NCI-H526 treated with DMSO at 0.1 percent for 48 hours (cell line): ENCODE data around the gene TBATA.
"Not testable (repeated sequence)": the region's sequence is repeated elsewhere in the genome, so short reads cannot be mapped to it uniquely, and the experiment has no call there.

Experiments used
- DNase-seq: peaks from one replicate; lab custom pipeline; 2025; lab: John Stamatoyannopoulos, UW

Gene TBATA

DNA sequence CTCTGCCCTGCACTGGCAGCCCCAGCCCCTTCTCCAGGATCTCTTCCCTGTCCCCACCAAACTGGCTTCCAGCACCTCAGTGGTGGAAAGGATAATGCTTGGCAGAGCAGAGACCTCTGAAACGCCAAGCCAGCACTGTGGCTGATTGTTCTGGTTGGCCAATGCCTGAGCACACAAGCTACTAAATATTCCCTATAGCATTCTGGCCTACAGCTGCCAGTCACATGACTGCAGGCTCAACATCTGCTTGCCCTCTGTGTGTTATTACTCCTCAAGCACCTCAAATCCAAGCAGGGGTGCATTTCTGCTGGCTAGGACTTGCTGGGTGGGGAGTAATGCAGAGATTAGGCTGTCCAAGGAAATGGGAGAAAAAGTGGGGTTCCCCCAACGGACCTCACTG, 6.1 kb downstream of the TBATA start:
- DNase-seq = no peak

GRCh38 chr10:70778267-70778924, 6.8 kb downstream of the TBATA start:
- no peak for DNase-seq

GRCh38 chr10:70777063-70777875, 7.9 kb downstream of the TBATA start:
- DNase-seq = no peak

GRCh38 chr10:70776455-70777005, 8.6 kb downstream of the TBATA start:
- DNase-seq = no peak

GRCh38 chr10:70775679-70776454, 9.3 kb downstream of the TBATA start:
- no peak for DNase-seq

- no peak for DNase-seq
Measured at GRCh38 chr10:70774810-70775678, 10.1 kb downstream of the TBATA start.

DNA sequence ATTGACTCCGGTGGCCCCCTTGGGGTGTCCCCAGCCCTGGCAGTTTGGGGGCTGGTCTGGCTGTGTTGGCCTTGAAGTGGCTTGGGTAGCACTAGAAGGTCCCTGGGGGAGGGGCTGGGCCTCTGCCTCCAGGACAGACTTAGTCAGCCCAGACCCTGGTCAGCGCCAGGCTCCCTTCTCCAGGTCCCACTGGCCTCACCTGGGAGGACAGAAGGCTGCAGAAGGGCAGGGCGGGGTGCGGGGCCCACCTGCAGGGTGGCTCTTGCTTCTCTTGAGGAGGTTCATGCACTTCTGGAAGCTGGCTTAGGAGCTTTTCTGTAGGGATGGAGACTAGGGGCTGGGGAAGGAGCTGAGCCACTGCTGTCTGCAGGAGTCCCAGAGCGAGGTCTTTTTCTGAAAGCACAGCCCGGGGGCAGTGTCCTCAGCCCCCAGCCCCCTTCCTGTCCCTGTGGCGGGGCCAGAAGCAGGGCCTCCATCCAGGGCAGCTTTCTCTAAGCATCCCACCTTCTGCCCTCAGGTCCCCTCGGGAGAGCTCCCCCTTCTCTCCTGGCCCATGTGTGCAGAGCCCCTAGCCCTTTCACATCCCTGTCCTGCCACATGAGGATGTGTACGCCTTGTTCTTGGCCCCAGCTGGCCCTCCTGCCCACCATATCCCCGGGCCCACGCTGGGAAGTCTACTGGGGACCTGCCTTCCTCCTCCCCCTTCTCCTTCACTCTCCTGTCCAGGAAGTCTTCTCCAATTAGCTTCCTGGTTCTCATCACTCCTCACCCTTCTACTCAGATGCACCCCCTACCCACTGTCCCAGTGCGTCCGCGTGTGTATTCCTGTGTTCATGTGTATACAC, 11.0 kb downstream of the TBATA start:
- DNase-seq = no peak

DNA sequence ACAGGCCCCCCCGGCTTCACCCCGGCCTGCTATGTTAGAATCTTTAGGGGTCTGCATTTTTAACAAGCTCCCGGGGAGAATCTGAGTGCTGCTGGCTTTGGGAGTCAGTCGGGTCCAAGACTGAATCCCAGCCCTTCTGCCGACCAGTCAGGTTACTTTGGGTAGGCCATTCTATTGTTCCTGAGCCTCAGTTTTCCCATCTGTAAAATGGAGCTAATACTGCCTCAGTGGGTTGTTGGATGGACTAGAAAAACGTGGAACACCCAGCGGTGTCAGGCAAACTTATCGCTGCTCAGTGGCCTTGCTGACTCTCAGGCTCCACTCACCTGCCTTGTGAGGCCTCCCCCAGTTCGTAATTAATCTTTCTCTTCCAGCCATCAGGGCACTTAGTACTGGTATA, 11.7 kb downstream of the TBATA start:
- DNase-seq = no peak

DNA sequence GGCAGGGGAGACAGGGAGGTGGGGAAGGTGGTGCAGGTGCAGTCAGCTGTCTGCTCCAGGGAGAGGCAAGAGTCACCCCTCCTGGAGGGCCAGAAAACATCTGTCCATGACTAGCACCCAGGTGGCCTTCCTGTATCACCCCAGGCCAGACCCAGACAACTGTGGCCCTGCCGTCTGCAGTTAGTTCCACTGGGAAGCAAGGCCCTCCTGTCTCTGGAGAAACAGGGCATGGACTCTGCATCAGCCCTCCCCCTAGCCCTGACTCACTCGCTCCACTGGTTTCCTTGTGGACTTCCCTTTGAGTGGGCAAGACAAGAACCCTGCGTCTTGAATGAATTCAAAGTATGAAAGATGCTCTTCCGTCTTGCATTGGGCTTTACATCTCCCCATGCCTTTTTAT, 12.6 kb downstream of the TBATA start:
- DNase-seq = no peak

DNA sequence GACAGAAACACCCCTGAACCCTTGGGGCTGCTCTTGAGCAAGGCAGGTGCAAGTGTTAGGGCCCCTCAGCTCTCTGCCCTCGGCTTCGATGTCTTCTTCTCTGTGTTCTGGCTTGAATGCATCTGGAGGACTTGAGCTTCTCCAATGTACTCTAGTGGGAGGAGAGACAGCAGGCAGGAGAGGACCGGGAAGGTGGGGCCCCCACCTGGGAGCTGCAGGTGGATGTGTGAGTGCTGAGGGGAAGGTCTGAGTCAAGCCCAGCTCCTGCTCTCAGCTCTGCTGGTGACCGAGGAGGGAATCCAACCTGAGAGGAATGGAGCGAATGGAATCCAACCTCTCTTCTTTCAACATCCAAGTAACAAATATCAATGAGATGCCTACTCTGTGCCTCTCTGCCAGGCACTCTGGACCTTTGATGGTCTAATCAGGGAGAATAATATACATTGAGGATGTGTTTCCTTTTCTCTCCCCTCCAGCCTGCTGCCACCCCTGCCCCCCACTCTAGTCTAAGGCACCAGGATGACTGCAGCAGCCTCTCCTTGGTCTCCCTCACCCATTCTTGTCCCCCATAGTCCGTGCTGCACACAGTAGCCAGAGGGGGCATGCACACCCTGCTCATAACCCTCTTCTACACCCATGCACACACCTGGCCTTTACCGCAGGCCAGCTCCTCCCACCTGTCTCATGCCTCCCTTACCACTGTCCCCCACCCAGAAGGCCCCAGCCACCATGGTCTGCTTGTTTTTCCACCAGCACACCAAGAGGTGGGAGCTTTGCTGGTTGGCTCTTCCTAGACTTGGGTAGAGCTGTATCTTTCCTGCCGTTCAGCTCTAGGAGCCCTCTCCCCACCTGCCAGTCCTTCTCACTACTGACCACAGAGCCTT, 13.6 kb downstream of the TBATA start:
- DNase-seq = no peak

GRCh38 chr10:70770516-70770915, 14.7 kb downstream of the TBATA start:
- not testable (repeated sequence) for DNase-seq

DNA sequence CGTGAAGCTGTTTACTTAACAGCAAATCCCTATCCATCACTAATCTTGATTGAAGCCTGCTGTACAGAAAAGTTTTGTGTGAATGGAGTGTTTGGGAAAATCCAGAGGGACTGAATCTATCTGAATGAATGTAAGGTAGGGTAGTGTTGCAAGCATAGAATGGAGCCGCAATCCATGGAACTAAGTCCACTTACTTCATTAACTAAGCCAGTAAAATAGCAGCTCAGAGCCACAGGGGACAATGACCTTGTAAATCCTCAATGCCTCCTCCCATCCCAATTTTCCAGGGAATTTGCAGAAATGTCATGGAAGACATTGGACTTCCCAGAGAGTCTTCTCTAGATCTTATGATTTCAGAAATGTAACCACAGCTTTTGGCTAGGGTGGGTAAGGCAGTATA, 15.2 kb downstream of the TBATA start:
- no peak for DNase-seq

DNA sequence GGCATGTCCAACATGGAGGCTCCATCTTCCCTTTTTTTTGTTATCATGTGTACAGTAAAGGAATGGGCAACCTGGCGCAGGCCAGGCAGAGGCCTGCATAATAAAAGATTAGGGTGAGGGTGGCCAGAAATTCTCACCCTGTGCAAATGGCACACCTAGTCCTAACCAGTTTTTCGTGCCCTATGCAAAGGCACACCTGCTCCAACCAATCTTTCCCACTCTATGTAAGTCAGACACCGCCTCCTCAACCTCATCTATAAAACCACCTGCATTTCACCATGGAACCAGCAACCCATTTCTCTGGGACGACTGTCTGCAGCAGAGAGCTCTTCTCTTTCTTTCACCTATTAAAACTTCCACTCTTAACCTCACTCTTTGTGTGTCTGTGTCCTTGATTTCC, 16.1 kb downstream of the TBATA start:
- DNase-seq = no peak

- DNase-seq = not testable (repeated sequence)
Measured at GRCh38 chr10:70768026-70768685, 17.0 kb downstream of the TBATA start.

- no peak for DNase-seq
Measured at GRCh38 chr10:70765794-70766594, 19.2 kb downstream of the TBATA start.

DNA sequence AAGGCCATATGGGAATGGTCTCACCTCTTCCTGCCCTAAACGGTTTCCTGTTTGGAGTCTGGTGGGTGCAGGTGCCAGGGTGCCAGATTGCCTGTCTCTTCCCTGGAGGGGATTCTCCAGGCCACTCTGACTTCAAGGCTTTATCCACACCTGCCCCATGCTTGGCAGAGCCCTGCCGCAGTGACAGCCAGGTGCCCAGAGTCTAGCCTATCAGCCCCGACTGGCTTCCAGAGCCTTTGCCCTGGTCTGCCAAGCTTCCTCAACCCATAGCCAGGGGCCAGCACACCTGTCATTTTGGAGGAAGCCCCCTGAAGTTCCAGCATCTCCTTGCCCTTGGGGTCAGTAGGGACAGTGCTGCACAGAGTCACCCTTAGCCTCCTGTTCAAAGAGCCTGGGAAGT, 21.6 kb downstream of the TBATA start:
- no peak for DNase-seq

DNA sequence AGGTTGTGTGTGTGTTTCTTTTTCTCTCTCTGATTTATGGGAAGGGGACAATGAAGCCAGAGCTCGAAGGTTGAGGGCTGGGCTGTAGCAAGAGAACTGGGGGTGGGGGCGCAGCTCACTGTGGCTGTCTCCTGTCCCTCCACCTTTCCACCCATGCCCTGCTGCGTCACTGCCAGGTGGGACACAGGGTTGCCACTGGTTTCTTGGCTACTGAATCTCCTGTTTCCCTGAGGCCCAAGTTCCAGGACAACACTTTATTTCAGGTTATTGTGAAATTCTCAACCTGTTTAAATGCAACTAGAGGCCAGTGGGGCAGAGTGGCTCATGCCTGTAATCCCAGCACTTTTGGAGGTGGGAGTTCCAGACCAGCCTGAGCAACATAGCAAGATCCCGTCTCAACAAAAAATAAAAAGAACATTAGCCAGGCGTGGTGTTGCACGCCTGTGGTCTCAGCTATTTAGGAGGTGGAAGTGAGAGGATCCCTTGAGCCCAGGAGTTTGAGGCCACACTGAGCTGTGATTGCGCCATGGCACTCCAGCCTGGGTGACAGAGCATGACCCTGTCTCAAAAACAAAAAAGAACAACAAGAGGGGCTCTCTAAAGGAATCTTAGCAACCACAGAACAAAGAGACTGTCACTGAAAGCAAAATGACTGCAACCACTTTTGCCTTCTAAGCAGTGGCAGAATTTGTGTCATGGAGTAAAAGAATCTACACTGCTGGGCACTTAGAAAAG, 22.6 kb downstream of the TBATA start:
- DNase-seq = no peak
